SW 1271 (cell line): ENCODE data around the gene SLC2A4.

Source experiments
- DNase-seq, 2 experiments: peaks; one replicate each; lab custom pipeline; 2025; lab: John Stamatoyannopoulos, UW

Gene SLC2A4

DNA sequence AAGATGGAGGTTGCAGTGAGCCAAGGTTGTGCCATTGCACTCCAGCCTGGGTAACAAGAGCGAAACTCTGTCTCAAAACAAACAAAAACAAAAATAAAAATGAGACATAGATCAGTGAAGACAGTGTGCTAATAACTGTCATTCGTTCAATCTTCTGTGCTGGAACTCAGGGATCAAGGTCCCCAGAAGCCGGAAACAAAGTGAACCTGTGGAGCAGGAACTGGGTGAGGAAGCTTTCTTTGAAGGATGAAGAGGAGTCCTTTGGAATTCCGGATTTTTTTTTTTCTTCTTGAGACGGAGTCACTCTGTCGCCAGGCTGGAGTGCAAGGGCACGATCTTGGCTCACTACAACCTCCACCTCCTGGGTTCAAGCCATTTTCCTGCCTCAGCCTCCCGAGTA is 2.1 kb upstream of the SLC2A4 start:
- no peak for DNase-seq

DNA sequence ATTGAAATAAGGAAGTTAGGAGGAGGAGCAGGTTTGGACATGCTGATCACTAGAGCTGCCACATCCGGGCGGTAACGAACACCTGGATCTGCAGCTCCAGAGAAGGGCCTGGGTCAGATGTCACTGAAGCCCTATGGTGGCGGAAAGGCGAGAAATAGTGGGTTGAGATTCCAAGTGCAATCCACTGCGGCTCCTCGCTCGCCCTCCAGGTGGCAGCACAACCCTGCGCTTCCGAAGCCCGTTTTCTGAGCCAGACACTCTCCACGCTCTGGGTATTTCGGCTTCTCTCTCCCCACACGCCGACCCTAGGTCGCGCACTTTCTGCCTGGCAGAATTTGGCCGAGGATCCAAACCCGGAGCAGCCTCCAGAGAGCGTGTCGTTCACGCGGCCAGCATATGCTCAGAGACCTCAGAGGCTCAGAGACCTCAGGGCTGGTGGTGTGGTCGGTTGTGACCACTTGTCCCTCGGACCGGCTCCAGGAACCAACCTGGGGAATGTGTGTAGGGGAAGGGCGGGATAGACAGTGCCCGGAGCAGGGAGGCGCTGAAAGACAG is 922 bp upstream of the SLC2A4 start:
- DNase-seq: peak; percentile 61 to 81

DNA sequence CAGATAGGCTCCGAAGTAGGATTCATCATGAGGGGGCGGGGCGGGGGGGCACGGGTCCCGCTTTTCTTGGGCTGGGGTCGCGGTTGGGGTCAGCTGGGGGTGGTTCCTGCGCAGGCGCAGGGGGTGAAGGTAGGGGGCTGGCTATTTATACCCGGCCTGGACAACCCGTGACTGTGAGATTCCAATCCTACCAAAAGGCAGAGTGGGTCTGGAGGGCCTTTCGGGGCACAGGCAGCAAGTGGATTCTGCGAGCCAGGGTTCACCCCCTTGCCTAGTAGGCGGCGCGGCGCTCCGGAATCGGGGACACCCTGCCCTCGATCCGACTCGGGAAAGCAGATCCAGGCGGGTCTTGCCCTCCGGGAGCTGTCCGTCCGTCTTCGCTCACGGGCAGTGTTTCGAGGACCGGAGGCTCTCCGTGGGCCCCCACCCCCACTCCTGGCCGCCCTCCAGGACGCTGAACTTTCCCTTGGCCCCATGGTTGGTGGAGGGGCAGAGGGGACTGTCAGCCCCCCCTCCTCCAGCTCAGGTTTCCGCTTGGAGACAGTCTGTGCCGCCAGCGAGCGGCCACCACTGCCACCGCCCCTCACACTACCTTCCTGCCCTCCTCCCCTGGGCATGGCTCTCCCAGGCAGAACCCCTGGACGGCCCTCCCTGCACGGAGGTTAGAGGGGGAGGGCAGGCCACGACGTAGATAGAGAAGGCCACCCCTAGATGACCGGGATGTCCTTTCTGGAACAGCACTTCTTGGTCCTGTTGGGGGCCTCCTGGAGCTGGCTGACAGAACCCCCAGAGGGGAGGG is 634 bp downstream of the SLC2A4 start:
- no peak for DNase-seq

DNA sequence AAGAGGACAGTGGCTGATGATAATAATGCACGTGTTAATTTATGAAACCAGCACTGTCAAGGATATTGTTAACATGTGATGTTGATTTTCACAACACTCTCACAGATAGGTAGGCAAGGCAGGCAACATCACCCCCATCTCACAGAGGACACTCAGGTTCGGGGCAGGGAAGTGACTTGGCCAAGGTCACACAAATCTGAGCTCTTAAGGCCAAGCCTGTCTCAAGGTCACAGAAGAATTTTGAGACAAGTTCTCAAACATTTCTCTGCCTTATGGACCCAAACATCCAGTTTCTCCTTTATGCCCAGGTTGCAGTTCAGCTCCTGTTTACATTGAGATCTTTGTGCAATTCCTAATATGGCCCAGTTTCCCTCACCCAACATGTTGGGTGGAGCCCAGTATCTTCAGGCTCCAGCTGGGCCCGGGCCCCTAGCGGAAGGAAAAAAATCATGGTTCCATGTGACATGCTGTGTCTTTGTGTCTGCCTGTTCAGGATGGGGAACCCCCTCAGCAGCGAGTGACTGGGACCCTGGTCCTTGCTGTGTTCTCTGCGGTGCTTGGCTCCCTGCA is 1.3 kb downstream of the SLC2A4 start:
- no peak for DNase-seq

DNA sequence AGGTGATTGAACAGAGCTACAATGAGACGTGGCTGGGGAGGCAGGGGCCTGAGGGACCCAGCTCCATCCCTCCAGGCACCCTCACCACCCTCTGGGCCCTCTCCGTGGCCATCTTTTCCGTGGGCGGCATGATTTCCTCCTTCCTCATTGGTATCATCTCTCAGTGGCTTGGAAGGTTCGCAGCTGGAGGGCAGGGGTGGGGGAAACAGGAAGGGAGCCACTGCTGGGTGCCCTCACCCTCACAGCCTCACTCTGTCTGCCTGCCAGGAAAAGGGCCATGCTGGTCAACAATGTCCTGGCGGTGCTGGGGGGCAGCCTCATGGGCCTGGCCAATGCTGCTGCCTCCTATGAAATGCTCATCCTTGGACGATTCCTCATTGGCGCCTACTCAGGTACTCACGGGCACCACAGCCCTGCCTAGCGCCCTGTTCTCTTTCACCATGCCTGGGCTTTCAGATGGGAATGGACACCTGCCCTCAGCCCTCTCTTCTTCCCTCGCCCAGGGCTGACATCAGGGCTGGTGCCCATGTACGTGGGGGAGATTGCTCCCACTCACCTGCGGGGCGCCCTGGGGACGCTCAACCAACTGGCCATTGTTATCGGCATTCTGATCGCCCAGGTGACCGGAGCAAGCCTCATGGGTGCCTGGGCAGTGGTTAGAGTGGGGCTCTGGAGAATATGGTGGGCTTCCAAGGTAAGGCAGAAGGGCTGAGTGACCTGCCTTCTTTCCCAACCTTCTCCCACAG is 2.1 kb downstream of the SLC2A4 start:
- no peak for DNase-seq

DNA sequence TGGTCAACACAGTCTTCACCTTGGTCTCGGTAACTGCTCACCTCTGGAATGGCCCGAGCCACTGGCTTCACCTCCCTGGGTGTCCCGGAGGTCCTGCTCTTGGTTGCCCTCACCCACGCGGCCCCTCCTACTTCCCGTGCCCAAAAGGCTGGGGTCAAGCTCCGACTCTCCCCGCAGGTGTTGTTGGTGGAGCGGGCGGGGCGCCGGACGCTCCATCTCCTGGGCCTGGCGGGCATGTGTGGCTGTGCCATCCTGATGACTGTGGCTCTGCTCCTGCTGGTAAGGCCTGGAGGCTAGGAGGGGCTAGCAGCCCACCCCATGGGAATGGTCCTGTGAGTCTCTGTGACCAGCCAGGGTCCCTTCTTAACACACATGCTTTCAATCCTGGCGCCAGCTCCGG is 3.4 kb downstream of the SLC2A4 start:
- no peak for DNase-seq

DNA sequence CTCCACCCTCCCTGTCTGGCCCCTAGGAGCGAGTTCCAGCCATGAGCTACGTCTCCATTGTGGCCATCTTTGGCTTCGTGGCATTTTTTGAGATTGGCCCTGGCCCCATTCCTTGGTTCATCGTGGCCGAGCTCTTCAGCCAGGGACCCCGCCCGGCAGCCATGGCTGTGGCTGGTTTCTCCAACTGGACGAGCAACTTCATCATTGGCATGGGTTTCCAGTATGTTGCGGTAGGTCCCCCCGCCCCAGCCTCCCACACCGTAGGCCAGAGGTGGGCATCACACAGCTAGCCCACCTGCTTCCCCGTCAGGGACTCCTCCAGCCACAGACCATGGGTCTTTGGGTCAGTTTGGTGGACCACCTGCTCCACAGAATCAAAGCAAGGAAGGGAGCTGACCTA is 4.2 kb downstream of the SLC2A4 start:
- no peak for DNase-seq

DNA sequence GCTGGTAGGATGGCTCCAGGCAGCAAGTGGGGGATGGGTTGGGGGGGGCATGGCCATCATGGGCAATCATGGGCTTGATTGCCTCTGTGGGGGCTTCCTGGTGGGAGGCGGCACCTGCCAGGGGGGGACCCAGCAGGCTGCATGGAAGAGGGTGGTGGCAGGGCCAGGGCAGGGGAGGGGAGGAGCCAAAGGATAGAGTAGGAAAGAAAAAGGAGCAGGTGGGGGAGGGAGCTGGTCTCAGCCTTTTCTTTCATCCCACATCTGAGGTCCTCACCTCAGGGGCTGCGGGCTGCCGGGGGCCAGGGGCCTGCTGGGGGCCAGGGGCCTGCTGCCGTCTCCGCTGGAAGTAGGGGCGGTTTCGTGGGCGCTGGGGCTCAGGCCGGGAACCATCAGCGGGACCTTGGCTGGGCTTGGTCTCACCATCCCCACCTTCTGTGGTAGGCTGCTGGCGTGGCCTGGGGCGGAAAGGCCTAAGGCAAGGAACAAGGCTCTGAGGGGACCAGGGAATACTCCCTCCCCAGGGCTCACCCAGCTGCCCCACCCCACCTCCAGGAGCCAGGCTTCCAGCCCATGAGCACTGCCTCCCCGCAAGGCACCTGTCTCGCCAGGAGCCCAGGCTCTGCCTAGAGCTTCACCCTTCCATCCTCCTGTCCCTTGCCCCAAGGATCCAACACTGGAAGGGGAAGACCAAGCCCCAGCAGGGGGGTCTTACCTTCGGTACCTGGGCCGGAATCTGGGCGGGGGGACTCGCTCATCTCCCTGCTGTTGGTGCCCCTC is 7.9 kb downstream of the SLC2A4 start:
- no peak for DNase-seq

DNA sequence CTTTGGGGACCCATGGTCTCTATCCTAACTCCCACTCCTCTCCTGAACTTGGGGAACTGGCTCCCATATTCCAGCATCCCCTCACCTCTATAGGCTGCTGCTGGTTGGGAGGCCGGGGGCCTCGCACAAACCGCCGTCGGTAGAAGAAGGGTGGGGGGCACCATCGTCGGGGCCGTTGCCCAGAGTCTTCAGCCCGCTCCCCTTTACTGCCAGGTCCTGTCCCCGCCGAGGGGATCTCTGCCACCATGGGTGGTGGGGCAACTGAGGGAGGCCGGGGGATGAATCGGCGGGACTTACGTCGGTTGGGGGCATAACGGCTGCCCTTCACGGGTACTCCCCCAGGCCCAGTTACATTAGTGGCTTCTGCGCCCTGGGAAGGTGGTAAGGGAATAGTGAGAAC is 8.6 kb downstream of the SLC2A4 start:
- DNase-seq: no peak

DNA sequence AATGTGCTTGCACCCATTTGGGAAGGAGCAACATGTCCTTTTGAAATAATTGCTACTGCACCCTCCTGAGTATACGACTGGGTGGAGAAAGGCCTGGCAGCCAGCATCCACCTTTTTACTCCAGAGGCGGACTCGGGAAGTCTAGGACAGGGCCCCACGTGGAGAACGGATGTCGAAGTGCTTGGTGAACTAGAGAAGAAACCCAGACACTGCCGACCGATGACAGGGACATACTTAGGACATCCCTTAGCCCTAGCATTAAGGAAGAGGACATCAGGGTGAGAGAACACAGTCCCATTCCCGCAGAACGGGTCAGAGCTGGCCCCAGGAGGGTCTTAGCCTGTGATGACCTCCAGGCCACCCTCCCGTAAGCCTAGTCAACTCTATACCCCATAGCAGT is 9.2 kb downstream of the SLC2A4 start:
- DNase-seq: no peak

DNA sequence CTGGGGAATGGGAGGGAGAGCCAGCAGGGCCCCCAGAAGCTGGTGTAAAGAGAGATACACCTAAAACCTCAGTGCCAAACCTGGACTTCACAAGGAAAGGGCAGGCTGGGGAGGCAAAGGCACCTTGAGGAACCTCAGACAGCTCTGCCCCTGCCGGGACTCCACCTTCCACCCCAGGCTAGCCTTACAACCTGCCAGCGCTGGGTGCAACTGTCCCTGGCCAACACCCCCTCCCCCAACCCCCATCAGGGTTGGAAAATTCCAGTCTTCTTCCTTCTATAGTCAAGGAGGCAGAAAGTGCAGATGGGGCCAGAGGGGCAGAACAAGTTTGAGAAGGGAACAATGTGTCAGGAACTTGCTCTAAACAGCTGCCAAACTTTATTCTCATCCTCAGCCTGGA is 10.7 kb downstream of the SLC2A4 start:
- DNase-seq: no peak

DNA sequence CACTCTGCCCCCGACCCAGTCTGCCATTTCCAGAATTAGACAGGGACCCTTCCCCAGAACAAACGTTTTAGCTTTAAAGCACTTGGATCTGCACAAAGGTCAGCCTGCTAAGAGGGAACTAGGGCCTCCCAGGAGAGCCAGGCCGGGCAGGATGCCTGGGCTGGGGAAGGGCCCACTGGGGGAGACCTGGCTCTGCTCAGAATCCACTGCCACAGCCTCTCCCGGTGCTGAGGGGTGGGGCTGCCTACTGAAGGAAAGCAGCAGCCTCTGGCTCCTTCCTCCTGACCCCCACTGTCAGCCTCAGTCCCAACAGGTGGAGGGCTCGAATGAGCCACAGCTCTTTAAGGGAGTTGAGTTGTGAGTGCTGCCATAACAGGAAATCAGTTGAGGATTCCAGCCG is 11.2 kb downstream of the SLC2A4 start:
- DNase-seq: no peak

DNA sequence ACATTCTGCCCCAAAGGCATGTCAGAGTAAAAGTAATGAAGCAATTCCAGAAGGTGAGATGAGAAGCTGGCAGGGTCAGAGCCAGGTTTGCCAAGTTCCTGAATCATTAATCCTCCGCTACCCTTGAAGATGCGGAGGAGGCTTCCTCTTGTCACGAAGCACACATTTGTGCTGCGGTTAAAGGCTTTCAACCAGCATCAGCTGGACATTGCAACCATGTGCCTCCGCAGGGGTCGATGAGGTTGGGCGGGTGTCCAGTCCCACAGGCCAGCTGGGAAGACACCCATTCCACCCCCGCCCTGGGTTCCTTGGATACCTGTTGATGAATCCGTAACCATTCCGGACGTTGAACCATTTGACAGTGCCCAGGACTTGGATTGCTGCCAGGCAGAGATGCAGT is 11.6 kb downstream of the SLC2A4 start:
- no peak for DNase-seq

DNA sequence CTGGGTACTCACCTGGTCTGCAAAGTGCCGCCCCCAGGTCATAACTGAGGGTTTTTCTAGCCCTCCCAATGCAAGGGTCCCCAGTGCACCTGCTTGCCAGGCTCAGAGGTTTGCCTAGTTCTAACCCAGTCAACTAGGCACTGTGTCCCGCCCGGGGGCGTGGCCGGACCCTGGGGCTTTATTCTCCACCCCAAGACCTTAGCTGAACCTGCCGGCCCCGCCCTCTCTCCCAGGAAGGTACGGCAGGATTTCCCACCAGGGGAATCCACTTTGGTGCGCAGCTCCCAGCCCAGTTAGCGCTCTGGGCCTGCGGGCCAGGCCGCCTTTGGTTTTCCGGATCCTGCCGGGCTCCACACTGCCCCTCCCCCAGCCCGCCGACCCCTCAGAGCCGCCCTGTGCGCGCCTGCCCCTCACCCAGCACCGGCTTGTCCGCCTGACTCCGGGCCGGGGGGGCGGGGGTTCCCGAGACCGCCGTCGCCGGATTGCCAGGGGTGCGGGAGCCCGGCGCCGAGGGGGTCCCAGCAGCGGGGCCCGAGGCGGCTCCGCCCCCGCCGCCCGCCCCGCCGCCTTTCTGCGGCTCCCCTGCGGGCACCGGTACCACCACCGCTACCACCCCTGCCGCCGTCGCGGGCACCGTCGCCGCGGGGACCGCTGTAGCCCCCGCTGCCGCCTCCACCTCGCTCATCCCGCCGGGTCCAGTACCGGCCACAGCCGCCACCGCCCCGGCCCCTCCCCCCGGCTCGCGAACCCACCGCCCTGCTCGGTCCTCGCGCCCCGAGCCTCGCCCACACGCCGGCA is 12.5 kb downstream of the SLC2A4 start:
- DNase-seq: no peak

DNA sequence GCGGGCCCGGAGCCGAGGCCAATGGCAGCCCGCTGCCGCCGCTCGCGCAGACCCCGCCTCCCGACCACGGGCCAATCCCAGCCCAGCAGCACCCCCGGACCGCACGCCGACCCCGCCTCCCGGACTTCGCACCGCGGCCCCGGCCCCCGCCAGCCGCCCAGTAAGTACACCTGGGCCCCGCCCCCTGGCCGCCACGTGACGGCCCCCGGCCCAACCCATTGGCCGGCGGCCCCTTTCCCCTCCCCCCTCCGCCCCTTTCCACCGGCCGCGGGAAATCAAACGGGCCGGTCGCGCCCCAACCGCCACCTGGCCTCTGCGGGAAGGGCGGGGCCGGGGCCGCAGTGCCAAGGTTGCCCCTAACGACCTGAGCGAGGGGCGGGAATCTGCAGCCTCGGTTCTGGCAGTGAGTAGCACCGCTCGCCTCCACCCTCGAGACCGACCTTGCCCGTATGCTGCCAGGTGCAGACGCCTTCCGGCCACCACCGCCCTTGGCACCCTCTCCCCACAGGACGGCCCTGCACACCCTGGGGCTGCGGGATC is 13.2 kb downstream of the SLC2A4 start, which contains the start of gene YBX2:
Gene YBX2 (minus strand): TSS at position 26 of the 540 bp plus-strand sequence. CDS start 139 bp downstream, outside the sequence.
- DNase-seq: peak in 1 of 2 experiments; percentile 49

DNA sequence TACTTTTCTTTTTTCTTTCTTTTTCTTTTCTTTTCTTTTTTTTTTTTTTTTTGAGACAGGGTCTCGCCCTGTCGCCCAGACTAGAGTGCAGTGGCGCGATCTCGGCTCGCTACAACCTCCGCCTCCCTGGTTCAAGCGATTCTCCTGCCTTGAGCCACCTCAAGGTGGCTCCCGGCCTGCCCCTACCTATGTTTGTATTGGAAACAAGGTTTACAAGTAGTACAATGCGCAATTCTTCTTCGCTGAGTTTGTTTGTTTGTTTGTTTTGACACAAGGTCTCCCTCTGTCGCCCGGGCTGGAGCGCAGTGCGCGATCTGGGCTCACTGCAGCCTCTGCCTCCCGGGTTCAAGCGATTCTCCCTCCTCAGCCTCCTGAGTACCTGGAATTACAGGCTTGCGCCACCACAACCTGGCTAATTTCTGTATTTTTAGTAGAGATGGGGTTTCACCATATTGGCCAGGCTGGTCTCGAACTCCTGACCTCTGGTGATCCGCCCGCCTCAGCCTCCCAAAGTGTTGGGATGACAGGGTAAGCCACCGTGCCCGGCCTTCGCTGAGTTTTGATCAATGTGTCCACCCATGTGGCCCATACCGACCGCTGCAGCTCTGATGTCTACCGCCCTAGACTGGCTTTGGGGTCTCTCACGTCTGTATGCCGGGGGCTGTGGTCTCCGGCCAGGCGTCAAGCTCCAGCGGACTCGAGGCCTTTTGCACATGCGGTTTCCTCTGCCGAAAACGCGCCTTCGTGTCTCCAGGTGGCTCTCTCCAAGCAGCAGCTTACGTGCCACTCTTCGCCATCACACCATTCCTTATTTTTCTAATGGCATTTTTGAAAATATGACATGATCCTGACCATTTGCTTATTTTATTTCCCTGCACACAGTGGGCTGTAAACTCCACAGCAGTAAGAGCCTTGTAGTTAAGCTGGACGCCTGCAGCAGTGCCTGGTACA is 14.0 kb downstream of the SLC2A4 start:
- no peak for DNase-seq

DNA sequence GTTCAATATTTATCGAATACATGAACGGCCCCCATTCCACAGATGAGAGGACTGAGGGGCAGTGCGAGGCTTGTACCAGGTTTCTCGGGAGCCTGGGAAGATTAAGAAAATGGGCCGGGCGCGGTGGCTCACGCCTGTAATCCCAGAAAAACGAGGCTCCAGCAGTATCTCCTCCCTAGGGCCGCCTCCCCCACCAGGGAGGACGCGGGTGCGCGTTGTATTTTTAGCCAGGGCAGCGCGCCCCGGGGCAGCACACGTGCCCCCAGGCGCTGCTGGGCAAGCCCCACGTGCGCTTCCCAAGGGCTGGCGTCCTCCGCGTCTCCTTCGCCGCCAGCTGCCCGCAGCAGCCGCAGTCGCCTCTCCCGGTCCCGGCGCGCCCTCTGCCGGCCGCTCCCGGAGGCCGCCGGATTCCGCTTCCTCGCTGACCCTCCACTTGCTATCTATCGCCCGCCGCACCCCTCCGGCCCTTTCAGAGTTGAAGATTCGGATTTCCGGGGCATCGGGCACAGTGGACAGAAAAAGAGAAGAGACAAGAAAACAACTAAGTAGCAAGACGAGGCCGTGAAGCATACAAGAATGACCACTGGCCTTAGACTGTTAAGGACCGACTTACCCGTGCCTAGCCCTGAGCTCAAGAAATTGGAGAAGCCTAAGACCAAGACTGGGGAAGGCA is 14.8 kb downstream of the SLC2A4 start:
- peak; percentile 34 to 62 for DNase-seq

DNA sequence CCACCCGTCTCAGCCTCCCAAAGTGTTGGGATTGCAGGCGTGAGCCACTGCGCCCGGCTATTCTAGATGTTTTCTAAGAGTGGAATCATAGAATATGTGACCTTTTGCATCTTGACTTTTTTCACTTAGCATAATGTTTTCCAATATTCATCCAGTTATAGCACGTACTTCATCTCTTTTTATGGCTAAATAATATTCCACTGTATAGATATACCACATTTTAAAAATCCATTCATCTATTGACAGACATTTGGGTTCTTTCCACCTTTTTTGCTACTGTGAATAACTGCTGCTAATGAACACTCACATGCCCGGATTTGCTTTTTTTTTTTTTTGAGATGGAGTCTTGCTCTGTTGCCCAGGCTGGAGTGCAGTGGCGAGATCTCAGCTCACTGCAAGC is 22.7 kb downstream of the SLC2A4 start:
- no peak for DNase-seq
